Measurements from ENCODE around the gene GABARAP. TPM values are rescaled to one million over a fixed set of nuclear protein-coding genes. Genes with fewer than 3 reads are reported as not detected.

GABARAP gene
- total RNA-seq, 1 donor from 2014 or later = 418 TPM

DNA sequence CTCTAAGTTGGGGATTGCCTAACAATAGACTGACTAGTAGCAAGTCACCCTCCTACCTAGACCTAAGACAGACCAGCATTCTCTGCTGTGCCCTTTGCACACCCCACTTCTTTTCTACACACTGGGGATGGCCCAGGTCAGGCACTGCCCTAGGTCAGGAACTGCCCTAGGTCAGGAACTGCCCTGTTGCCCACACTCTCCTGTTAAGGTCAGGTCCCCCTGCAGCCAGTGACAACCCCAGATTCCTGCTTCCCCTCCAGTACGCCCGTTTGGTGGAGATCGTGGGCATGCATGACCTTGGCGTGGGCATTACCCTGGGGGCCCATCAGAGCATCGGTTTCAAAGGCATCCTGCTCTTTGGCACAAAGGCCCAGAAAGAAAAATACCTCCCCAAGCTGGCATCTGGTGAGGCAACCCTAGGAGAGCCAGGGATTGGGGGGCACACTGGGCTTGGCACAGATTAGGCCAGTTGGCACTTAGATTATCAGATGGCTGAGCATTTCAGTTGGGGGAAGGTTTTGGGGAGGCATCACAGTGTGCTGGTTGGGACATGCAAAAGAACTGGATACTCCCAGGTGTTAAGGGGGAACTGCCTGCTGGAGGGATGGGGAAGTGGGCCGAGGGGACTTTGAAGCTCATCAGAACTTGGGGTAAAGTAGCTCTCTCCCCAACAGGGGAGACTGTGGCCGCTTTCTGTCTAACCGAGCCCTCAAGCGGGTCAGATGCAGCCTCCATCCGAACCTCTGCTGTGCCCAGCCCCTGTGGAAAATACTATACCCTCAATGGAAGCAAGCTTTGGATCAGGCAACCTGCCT lies 20.8 kb downstream of the GABARAP start:
- H3K36me3 Mint-ChIP-seq (ENCODE audit: low read depth, unreplicated experiment) = peaks cover 21% of the 10 kb centered on the region
- TF ChIP-seq, protein P1, sequence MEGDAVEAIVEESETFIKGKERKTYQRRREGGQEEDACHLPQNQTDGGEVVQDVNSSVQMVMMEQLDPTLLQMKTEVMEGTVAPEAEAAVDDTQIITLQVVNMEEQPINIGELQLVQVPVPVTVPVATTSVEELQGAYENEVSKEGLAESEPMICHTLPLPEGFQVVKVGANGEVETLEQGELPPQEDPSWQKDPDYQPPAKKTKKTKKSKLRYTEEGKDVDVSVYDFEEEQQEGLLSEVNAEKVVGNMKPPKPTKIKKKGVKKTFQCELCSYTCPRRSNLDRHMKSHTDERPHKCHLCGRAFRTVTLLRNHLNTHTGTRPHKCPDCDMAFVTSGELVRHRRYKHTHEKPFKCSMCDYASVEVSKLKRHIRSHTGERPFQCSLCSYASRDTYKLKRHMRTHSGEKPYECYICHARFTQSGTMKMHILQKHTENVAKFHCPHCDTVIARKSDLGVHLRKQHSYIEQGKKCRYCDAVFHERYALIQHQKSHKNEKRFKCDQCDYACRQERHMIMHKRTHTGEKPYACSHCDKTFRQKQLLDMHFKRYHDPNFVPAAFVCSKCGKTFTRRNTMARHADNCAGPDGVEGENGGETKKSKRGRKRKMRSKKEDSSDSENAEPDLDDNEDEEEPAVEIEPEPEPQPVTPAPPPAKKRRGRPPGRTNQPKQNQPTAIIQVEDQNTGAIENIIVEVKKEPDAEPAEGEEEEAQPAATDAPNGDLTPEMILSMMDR (IDR thresholded peaks at IDR 0.05; ENCODE audit: unreplicated experiment) = no peak
- DNase-seq (ENCODE audit: low spot score) = no peak
- peak overlapping the region; percentile 36 for H3K27ac Mint-ChIP-seq (ENCODE audit: unreplicated experiment)
- peak overlapping the region; percentile 95 for H3K4me3 Mint-ChIP-seq (ENCODE audit: unreplicated experiment)
- no peaks in the 10 kb centered on the region for H3K9me3 Mint-ChIP-seq (ENCODE audit: unreplicated experiment)
- H3K27me3 Mint-ChIP-seq (ENCODE audit: unreplicated experiment) = peaks cover 37% of the 10 kb centered on the region
- H3K4me1 Mint-ChIP-seq (ENCODE audit: unreplicated experiment) = peaks cover 36% of the 10 kb centered on the region

DNA sequence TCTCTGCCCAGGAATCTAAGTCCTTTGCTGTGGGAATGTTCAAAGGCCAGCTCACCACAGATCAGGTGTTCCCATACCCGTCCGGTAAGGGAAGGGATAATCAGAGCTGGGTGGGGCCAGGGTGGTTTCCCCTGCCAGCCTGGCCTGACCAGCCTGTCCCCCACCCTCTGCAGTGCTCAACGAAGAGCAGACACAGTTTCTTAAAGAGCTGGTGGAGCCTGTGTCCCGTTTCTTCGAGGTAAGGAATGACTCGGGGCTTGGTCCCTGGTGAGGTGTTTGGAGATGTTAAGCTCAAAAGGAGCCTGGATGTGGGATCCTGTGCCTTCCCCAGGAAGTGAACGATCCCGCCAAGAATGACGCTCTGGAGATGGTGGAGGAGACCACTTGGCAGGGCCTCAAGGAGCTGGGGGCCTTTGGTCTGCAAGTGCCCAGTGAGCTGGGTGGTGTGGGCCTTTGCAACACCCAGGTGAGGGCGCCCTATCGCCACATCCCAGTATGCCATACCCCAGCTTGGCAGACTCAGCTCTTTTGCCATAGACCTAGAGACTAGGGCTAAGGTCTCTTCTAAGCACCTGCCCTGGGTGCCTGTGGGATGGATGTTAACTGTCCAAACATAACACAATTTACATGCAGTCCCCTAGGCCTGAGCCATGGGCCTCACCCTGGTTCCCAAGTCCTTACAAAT lies 21.5 kb downstream of the GABARAP start:
- Mint-ChIP-seq H3K36me3 (ENCODE audit: low read depth, unreplicated experiment) (peaks cover 21% of the 10 kb centered on the region), H3K4me1 (ENCODE audit: unreplicated experiment) (peaks cover 43% of the 10 kb centered on the region), H3K4me3 (ENCODE audit: unreplicated experiment) (peak overlapping the region; percentile 95), H3K27me3 (ENCODE audit: unreplicated experiment) (peaks cover 41% of the 10 kb centered on the region), H3K27ac (ENCODE audit: unreplicated experiment) (peak overlapping the region; percentile 74), H3K9me3 (ENCODE audit: unreplicated experiment) (no peaks in the 10 kb centered on the region)
- TF ChIP-seq, protein P1 (IDR thresholded peaks at IDR 0.05; ENCODE audit: unreplicated experiment) = no peak
- DNase-seq (ENCODE audit: low spot score) = peak; percentile 47

DNA sequence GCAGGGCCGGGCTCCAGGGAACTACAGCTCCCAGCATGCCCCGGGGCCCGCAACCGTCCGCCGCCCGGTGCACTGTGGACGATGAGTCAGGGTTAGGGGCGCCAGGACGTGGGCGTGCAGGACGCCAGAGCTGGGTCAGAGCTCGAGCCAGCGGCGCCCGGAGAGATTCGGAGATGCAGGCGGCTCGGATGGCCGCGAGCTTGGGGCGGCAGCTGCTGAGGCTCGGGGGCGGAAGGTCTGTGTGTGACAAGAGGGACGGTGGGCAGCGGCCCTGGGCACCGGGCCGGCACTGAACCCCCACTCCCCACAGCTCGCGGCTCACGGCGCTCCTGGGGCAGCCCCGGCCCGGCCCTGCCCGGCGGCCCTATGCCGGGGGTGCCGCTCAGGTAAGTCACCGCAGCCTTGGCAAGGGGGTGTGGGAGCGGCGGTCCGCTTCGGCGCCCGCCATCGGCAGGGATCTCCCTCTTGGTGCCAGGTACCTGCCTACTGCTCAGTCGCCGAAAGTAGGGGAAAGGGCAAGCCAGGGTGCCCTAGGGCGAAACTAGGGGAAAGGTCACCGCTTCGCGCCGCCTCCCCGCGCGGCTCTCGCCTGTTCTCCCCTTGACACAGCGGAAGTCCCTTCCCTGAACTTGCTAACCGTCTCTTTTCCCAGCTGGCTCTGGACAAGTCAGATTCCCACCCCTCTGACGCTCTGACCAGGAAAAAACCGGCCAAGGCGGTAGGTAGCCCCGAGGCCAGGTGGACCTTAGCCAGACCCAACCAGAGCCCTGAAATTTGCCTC lies 22.2 kb downstream of the GABARAP start, which contains the start of the genes ACADVL and DLG4:
TSS of gene ACADVL (plus strand) at position 127 of the 781 bp plus-strand sequence. CDS start at position 174, 47 bp downstream.
TSS of gene DLG4 (minus strand) at position 25 of the 781 bp plus-strand sequence.
- peak within 1 kb of the TSS; percentile 95 for H3K4me3 Mint-ChIP-seq (ENCODE audit: unreplicated experiment)
- H3K27ac Mint-ChIP-seq (ENCODE audit: unreplicated experiment) = peak within 1 kb of the TSS; percentile 74
- TF ChIP-seq, protein P1 (IDR thresholded peaks at IDR 0.05; ENCODE audit: unreplicated experiment) = no peak
- DNase-seq (ENCODE audit: low spot score) = peak; percentile 82
- peaks cover 38% of the 10 kb centered on the region for H3K27me3 Mint-ChIP-seq (ENCODE audit: unreplicated experiment)
- peaks cover 47% of the 10 kb centered on the region for H3K4me1 Mint-ChIP-seq (ENCODE audit: unreplicated experiment)
- H3K36me3 Mint-ChIP-seq (ENCODE audit: low read depth, unreplicated experiment) = peaks cover 18% of the 10 kb centered on the region
- no peaks in the 10 kb centered on the region for H3K9me3 Mint-ChIP-seq (ENCODE audit: unreplicated experiment)

GRCh38 chr17:7219229-7219811 lies 22.9 kb downstream of the GABARAP start:
- peak overlapping the region; percentile 95 for H3K4me3 Mint-ChIP-seq (ENCODE audit: unreplicated experiment)
- peaks cover 18% of the 10 kb centered on the region for H3K36me3 Mint-ChIP-seq (ENCODE audit: low read depth, unreplicated experiment)
- H3K9me3 Mint-ChIP-seq (ENCODE audit: unreplicated experiment) = no peaks in the 10 kb centered on the region
- peaks cover 51% of the 10 kb centered on the region for H3K4me1 Mint-ChIP-seq (ENCODE audit: unreplicated experiment)
- peak overlapping the region; percentile 74 for H3K27ac Mint-ChIP-seq (ENCODE audit: unreplicated experiment)
- TF ChIP-seq, protein P1 (IDR thresholded peaks at IDR 0.05; ENCODE audit: unreplicated experiment) = no peak
- H3K27me3 Mint-ChIP-seq (ENCODE audit: unreplicated experiment) = peaks cover 43% of the 10 kb centered on the region
- DNase-seq (ENCODE audit: low spot score) = no peak

Measured in endothelial cell (in vitro differentiated cells).